HG02798 (cell line): ENCODE measurements around the gene RIGI.
"Not testable (repeated sequence)": the region's sequence is repeated elsewhere in the genome, so short reads cannot be mapped to it uniquely, and the experiment has no call there.

Source experiments
- ATAC-seq: cut with Tn5 transposase; IDR thresholded peaks from one replicate; pipeline ENCODE4 v1.9.1; 2021; ENCODE audit warnings: mild to moderate bottlenecking; ENCODE audit not compliant: unreplicated experiment, poor library complexity

The RIGI gene

GRCh38 chr9:32533336-32533735 is 7.3 kb upstream of the RIGI start:
- no peak for ATAC-seq

GRCh38 chr9:32526707-32527048 is 682 bp upstream of the RIGI start:
- no peak for ATAC-seq

DNA sequence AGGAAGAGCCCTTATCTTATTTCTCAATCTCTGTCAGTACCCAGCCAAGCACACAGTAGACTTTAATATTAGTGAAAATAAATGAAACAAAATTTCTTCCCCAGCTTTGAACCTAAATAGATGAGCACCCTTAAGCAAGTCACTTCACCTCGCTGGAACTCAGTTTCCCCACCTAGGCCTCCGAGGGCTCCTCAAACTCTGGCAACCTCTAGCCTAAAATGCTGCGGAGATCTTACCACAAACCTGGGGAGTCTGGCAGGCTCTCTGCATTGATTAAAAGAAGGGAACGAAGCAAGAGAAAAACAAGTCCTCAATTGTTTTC is 326 bp downstream of the RIGI start:
- no peak for ATAC-seq

DNA sequence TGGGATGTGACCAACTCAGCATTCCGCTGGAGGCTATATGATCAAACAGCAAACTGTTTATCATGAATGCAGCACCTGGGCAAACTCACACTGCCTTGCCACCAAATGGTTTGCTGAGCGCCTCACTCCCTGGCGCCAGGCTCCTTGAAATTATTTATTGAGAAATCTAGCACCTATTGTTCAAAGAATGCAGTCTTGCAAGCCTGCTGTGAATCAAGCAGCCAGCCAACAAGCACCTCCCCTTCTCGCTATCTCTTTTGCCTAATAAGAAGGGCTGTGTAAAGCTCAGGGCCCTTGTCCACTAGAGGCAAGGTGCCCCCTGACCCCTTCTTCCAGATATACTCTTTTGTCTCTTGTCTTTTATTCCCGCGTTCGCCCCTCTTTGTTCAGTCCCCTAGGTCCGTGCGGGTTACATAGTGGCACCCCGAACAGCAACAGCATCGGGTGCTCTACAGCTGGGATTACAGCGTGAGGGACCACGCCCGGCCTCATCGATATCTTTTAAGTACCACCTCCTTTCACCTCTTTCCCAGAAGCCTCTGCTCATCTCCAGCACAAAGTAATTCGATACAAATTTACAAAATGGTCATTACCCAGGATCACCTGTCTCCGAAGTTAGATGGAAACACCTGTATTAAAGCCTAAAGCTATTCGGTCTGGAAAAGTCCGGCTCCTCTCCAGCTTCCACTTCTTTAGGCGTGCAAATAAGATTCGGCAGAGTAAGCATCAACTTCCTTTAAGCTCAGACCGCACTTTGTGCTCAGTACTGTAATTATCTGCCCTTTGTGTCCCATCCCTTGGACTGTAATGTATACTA is 896 bp downstream of the RIGI start:
- ATAC-seq = no peak

- ATAC-seq = not testable (repeated sequence)
These were observed 1.5 kb downstream of the RIGI start for GRCh38 chr9:32524558-32524891.

GRCh38 chr9:32523910-32524309 is 2.1 kb downstream of the RIGI start:
- ATAC-seq = no peak

DNA sequence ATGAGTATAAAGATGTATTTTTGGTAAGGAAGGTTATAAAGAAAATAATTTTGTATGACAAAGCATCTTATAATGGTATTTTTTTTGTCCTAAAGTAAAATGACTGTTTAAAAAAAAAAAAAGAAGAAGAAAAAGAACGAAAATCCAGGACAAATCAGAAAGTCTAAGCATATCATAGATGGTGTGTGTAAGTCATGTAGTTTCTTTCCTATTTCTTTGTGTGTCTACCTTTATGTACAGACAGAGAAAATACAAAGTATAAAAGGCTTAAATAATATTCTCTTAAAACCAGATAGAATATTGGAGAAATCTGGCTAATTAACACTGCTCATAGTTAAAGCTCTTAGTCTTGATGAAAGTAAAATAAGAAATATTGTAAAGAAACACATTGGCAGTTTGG is 7.7 kb downstream of the RIGI start:
- ATAC-seq = no peak

DNA sequence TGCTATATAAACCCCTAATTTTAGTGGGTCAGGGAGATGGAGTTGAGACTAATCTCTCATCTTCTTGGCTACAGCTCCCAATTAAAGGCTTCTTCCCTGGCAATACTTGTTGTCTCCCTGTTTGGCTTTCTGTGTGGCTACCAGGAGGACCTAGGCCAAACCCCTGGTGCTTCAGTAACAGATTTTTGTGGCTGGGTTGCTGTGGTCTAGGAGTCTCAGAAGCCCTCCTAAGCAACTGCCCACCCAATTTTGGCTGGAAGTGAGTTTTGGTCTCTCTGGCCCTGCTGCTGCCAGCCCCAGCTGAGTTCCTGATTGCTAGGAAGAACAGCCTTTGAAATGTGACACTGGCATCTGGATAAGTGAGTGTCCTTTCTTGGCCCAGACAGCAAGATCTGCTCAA is 9.8 kb downstream of the RIGI start:
- ATAC-seq = no peak

- ATAC-seq = no peak
These were observed 17.3 kb downstream of the RIGI start for GRCh38 chr9:32508728-32509127.

- ATAC-seq = no peak
These were observed 23.0 kb downstream of the RIGI start for GRCh38 chr9:32503008-32503407.

GRCh38 chr9:32502464-32502863 is 23.5 kb downstream of the RIGI start:
- no peak for ATAC-seq

- ATAC-seq = no peak
These were observed 24.1 kb downstream of the RIGI start for GRCh38 chr9:32501868-32502267.

- no peak for ATAC-seq
These were observed 25.2 kb downstream of the RIGI start for GRCh38 chr9:32500768-32501167.

- ATAC-seq = no peak
These were observed 28.1 kb downstream of the RIGI start for GRCh38 chr9:32497921-32498320.

- no peak for ATAC-seq
These were observed 35.4 kb downstream of the RIGI start for GRCh38 chr9:32490601-32491000.

DNA sequence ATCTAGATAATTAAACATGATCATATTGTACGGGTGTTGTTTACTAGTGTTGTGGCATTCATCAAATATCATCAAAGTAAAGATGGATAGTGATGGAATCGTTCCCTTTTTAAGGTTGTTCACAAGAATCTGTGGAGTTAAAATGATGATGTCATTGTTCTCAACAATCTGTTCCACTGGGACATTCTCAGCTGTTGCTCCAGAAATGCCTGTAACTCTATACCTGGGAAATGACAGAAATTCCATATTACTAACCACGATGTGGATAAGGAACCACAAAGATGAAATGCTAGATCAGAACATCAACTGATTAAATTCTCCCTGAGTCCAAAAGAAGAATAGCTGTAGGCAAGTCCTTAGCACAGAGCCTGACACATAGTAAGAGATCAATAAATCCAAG is 38.0 kb downstream of the RIGI start:
- no peak for ATAC-seq

DNA sequence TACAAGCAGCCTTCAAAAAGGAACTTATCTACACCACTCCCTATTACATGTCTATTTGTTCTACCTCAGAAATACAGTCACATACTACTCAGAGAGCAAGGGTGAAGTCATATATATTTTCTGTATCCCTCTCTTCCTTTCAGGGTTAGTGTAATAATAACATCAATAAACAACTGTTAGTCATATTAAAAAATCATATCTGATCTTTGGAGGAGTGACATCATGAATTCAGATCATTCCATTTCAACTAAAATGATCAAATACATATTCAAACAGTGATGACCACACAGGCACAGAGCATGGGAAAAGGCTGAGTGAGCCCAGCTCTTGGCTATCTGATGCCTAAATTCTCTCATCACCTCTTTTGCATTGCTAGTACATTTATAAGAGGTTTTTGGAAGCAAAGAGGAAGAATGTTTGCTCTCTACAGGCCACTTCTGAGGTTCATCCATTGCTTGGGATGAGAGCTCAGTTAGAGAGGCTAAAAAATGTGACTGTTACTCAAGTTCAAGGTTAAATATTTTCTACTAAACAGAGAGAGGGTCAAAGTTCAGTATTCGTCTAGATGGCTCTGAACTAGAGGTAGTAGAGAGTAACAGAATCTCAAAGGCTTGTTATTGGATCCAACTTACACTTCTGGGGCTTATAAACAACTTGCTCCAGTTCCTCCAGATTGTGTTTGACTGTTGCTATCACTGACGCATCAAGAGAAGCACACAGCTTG is 39.0 kb downstream of the RIGI start:
- no peak for ATAC-seq

GRCh38 chr9:32483343-32483742 is 42.7 kb downstream of the RIGI start:
- no peak for ATAC-seq
